Stimulated activated CD8-positive, alpha-beta memory T cell treated with anti-CD3 and anti-CD28 coated beads, Interleukin-15, amount 100 ng/mL, for 1 hour (primary cell): ENCODE measurements around the gene FICD.

ENCODE experiments used
- DNase-seq: peaks from one replicate; pipeline ENCODE4 v3.0.0-alpha.2; 2020; ENCODE audit warnings: low read depth

The FICD gene

GRCh38 chr12:108567406-108568337 is 52.6 kb downstream of the FICD start:
- no peak for DNase-seq

- DNase-seq, result no peak
Measured at GRCh38 chr12:108568338-108569154, 53.5 kb downstream of the FICD start.
